CD14-positive monocyte (primary cell): ENCODE data around the gene METTL4. TPM values are rescaled to one million over a fixed set of nuclear protein-coding genes. Genes with fewer than 3 reads are reported as not detected.
A peak's percentile ranks its signal among the peaks of the same experiment; 100 is the strongest.

Source experiments
- DNase-seq, 3 donors: peaks; one replicate each; pipeline ENCODE4 v3.0.0-alpha.2; 2011 to 2022
- H2AFZ ChIP-seq: 2 replicates; pipeline ENCODE4 v1.6.0; 2012; ENCODE audit warnings: mild to moderate bottlenecking, low read depth, low read length, inconsistent platforms; ENCODE audit not compliant: insufficient read depth, poor library complexity, severe bottlenecking
- H3K27ac ChIP-seq, 2 donors: 1 replicate in 1 of 2; 2 replicates in 1 of 2; pipeline ENCODE4 v1.5.1; 2012 to 2013; ENCODE audit warnings: low read length in 2 of 2, control low read depth in 1 of 2, inconsistent platforms in 1 of 2, low read depth in 1 of 2, mild to moderate bottlenecking in 1 of 2
- H3K27me3 ChIP-seq, 2 donors: one replicate each; pipeline versions ENCODE4 v1.6.0 to v1.6.1; 2011 to 2013; ENCODE audit warnings: low read length in 2 of 2; ENCODE audit not compliant: control insufficient read depth in 2 of 2, insufficient read depth in 2 of 2
- H3K36me3 ChIP-seq, 2 donors: replicated peaks in 1 of 2; 1 replicate in 1 of 2; 2 replicates in 1 of 2; pipeline versions ENCODE4 v1.5.1 to v1.6.1; 2012 to 2013; ENCODE audit warnings: low read length in 2 of 2, control low read depth in 1 of 2, inconsistent platforms in 1 of 2, mild to moderate bottlenecking in 1 of 2; ENCODE audit not compliant: insufficient read depth in 2 of 2, control insufficient read depth in 1 of 2
- H3K4me1 ChIP-seq, 2 donors: 1 replicate in 1 of 2; 2 replicates in 1 of 2; pipeline versions ENCODE4 v1.5.1 to v1.6.1; 2012 to 2013; ENCODE audit warnings: low read length in 2 of 2, control low read depth in 1 of 2, inconsistent platforms in 1 of 2, mild to moderate bottlenecking in 1 of 2, moderate library complexity in 1 of 2; ENCODE audit not compliant: insufficient read depth in 2 of 2, control insufficient read depth in 1 of 2
- H3K4me2 ChIP-seq: replicated peaks from 2 replicates; pipeline ENCODE3; 2012; ENCODE audit warnings: low read length, moderate library complexity, mild to moderate bottlenecking; ENCODE audit not compliant: poor library complexity, severe bottlenecking; ENCODE audit errors: extremely low read depth
- H3K4me3 ChIP-seq, 3 experiments: fragments of 200-600 bp in 1 of 3; sonication (generic) in 1 of 3; replicated peaks in 1 of 3; 1 replicate in 2 of 3; 2 replicates in 1 of 3; pipeline ENCODE4 v1.5.1; 2011 to 2013; ENCODE audit warnings: low read length in 3 of 3, mild to moderate bottlenecking in 3 of 3, control low read depth in 2 of 3, low read depth in 2 of 3, inconsistent platforms in 1 of 3, moderate library complexity in 1 of 3
- H3K79me2 ChIP-seq: 2 replicates; pipeline ENCODE4 v1.6.0; 2012; ENCODE audit warnings: mild to moderate bottlenecking, control low read depth, inconsistent platforms, low read length, moderate library complexity; ENCODE audit not compliant: insufficient read depth
- H3K9ac ChIP-seq: 2 replicates; pipeline ENCODE4 v1.6.0; 2017; ENCODE audit warnings: low read length, mild to moderate bottlenecking; ENCODE audit not compliant: insufficient read depth, poor library complexity, severe bottlenecking
- H3K9me3 ChIP-seq, 2 donors: replicated peaks in 1 of 2; 1 replicate in 1 of 2; 2 replicates in 1 of 2; pipeline versions ENCODE4 v1.5.1 to v1.6.1; 2012 to 2013; ENCODE audit warnings: low read length in 2 of 2, control low read depth in 1 of 2; ENCODE audit not compliant: control insufficient read depth in 1 of 2, insufficient read depth in 1 of 2
- H4K20me1 ChIP-seq: 2 replicates; pipeline ENCODE4 v1.6.0; 2012; ENCODE audit warnings: mild to moderate bottlenecking, low read length, control low read depth, moderate library complexity; ENCODE audit not compliant: insufficient read depth
- H3K27ac Mint-ChIP-seq, 7 donors: one replicate each; pipeline ENCODE4 v1.8.0; 2020; ENCODE audit warnings: mild to moderate bottlenecking in 7 of 7, mixed read lengths in 7 of 7, moderate library complexity in 6 of 7, inconsistent platforms in 2 of 7
- H3K27me3 Mint-ChIP-seq, 3 donors: one replicate each; pipeline ENCODE4 v1.8.0; 2021 to 2022; ENCODE audit warnings: low read depth in 3 of 3, mild to moderate bottlenecking in 3 of 3, mixed read lengths in 3 of 3, moderate library complexity in 3 of 3, inconsistent platforms in 1 of 3
- H3K36me3 Mint-ChIP-seq, 2 donors: one replicate each; pipeline ENCODE4 v1.8.0; 2020; ENCODE audit warnings: mixed read lengths in 2 of 2, inconsistent platforms in 1 of 2, mild to moderate bottlenecking in 1 of 2
- H3K4me1 Mint-ChIP-seq: one replicate; pipeline ENCODE4 v1.8.0; 2020; ENCODE audit warnings: mild to moderate bottlenecking, mixed read lengths
- H3K4me3 Mint-ChIP-seq, 2 donors: one replicate each; pipeline ENCODE4 v1.8.0; 2020; ENCODE audit warnings: mild to moderate bottlenecking in 2 of 2, mixed read lengths in 2 of 2, moderate library complexity in 1 of 2
- H3K9me3 Mint-ChIP-seq, 7 donors: one replicate each; pipeline ENCODE4 v1.8.0; 2020 to 2022; ENCODE audit warnings: mixed read lengths in 7 of 7, mild to moderate bottlenecking in 6 of 7, moderate library complexity in 6 of 7, inconsistent platforms in 2 of 7
- CTCF ChIP-seq: fragments of 200-600 bp; IDR thresholded peaks from one replicate; pipeline ENCODE4 v1.8.0; 2022; ENCODE audit warnings: antibody characterized with exemption, mild to moderate bottlenecking
- WGBS: methylation state at CpG from one replicate; pipeline ENCODE4 v1.1.5; 2013; ENCODE audit warnings: missing lambda C conversion rate; ENCODE audit not compliant: insufficient coverage; 5-methylcytosine and 5-hydroxymethylcytosine counted together
- intact Hi-C, 2 donors: fragments of 100-400 bp; cut with micrococcal nuclease; formaldehyde crosslinking; loops; one replicate each; pipeline versions ENCODE4 v1.15.0 to v1.15.1; 2023
- polyA plus RNA-seq, 3 donors: library from polyadenylated mRNA; depleted of rRNA in 1 of 3; unstranded in 2 of 3; stranded (reverse) in 1 of 3; fragments of 300-500 nt in 2 of 3; fragments of >200 nt in 1 of 3; fragmentation: Illumina TruSeq in 2 of 3; gene quantifications; 1 replicate in 2 of 3; 2 replicates in 1 of 3; pipeline ENCODE4 v1.2.3, GENCODE V29; 2012 to 2021

Gene METTL4
- polyA plus RNA-seq, 3 donors: 3.0 to 4.1 (median 3.3) TPM

DNA sequence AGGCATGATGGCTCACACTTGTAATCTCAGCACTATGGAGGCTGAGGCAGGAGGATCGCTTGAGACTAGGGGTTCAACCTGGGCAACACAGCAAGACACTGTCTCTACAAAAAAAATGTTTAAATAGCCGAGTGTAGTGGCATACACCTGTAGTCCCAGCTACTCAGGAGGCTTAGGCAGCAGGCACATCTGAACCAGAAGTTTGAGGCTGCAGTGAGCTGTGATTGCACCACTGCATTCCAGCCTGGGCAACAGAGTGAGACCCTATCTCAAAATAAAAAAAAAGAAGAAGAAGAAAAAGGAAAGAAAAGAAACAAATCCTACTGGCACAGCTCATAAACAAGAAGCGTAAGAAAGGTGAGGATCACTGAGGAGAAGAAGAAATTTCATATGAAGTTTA, 19.9 kb downstream of the METTL4 start:
- peaks cover 58 to 62% of the 10 kb centered on the region in 2 donors for H3K36me3 Mint-ChIP-seq

GRCh38 chr18:2549462-2549861, 21.8 kb downstream of the METTL4 start:
- no peak for DNase-seq
- no peak overlapping the region for H3K9ac ChIP-seq
- no peak overlapping the region for H2AFZ ChIP-seq
- H3K27ac ChIP-seq: no peak overlapping the region
- no peak overlapping the region for H3K4me3 ChIP-seq
- H3K4me3 Mint-ChIP-seq: no peak overlapping the region
- no peaks in the 10 kb centered on the region for H3K4me1 ChIP-seq
- H3K4me2 ChIP-seq: no peak overlapping the region
- no peaks in the 10 kb centered on the region for H3K4me1 Mint-ChIP-seq
- peaks cover 55 to 62% of the 10 kb centered on the region in 2 donors for H3K36me3 Mint-ChIP-seq
- intact Hi-C loops: loop anchor here (10.0 kb wide), 3 partner anchors 435 to 1685 kb away; no protein-coding TSS in a partner anchor
- H3K36me3 ChIP-seq: peaks cover 18 to 55% of the 10 kb centered on the region in 2 donors
- no peaks in the 10 kb centered on the region for H3K27me3 ChIP-seq
- H3K27me3 Mint-ChIP-seq: no peaks in the 10 kb centered on the region
- WGBS: no CpG with 5 or more reads among the region's 2 CpGs
- no peak overlapping the region for H3K27ac Mint-ChIP-seq
- H4K20me1 ChIP-seq: no peaks in the 10 kb centered on the region
- no peaks in the 10 kb centered on the region for H3K9me3 ChIP-seq
- TF ChIP-seq CTCF: no peak
- no peaks in the 10 kb centered on the region for H3K79me2 ChIP-seq
- H3K9me3 Mint-ChIP-seq: no peaks in the 10 kb centered on the region

More for the DNA sequence above, 19.9 kb downstream of the METTL4 start:
- DNase-seq: no peak
- Histone ChIP-seq H3K4me1 (no peaks in the 10 kb centered on the region), H3K36me3 (peaks cover 15 to 44% of the 10 kb centered on the region in 2 donors), H2AFZ (no peak overlapping the region), H3K9ac (no peak overlapping the region), H3K9me3 (no peaks in the 10 kb centered on the region), H3K79me2 (no peaks in the 10 kb centered on the region), H4K20me1 (no peaks in the 10 kb centered on the region), H3K4me3 (no peak overlapping the region), H3K27ac (no peak overlapping the region), H3K4me2 (no peak overlapping the region), H3K27me3 (no peaks in the 10 kb centered on the region)
- no peaks in the 10 kb centered on the region for H3K9me3 Mint-ChIP-seq
- peak overlapping the region in 2 of 7 donors; percentile 12 to 14 for H3K27ac Mint-ChIP-seq
- no CpG with 5 or more reads among the region's 3 CpGs for WGBS
- no peaks in the 10 kb centered on the region for H3K4me1 Mint-ChIP-seq
- no peak for TF ChIP-seq CTCF
- intact Hi-C loops: no loop called here
- no peaks in the 10 kb centered on the region for H3K27me3 Mint-ChIP-seq
- H3K4me3 Mint-ChIP-seq: no peak overlapping the region
